ENCODE data around the gene SHISA4. TPM values are rescaled to one million over a fixed set of nuclear protein-coding genes. Genes with fewer than 3 reads are reported as not detected.

The SHISA4 gene
- total and polyA plus RNA-seq, 7 donors: 3.5 to 23.7 (median 12.7) TPM

DNA sequence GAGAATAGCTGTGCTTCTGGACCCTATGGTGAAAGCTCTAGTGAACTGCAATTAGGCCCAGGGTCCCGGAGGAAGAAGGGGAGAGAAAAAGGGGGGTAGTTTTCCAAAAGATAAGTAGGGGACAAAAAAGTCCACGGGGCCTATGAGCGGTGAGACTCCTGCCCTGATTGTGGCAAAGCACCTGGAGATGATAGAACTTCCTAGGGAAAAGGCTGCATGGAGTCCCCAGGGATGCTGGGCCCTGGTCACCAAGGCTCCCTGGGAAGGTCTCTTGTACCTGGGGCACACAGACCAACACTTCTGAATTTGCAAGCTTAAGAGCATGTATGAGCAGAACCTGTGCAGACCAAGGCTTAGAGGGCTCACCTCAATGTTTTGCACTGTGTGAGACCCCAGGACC, 5.4 kb upstream of the SHISA4 start:
- H3K4me3 ChIP-seq: no peak overlapping the region
- no peak for TF ChIP-seq POLR2A (IDR thresholded peaks at IDR 0.05)
- TF ChIP-seq POLR2AphosphoS5 (IDR thresholded peaks at IDR 0.05): peak in 1 of 4 donors; percentile 1
- H3K27ac ChIP-seq: peak overlapping the region in 1 of 4 donors; percentile 41
- no peaks in the 10 kb centered on the region for H3K9me3 ChIP-seq
- intact Hi-C loops (cut with DNase I): no loop called here
- DNase-seq: no peak
- H3K27me3 ChIP-seq: no peaks in the 10 kb centered on the region
- peaks cover 0 to 47% (median 38%) of the 10 kb centered on the region in 4 donors for H3K4me1 ChIP-seq
- 67 to 82% methylated on average over 3 of the region's 3 CpGs for WGBS, 2 donors
- H3K36me3 ChIP-seq: no peaks in the 10 kb centered on the region

GRCh38 chr1:201883786-201884185, 4.9 kb upstream of the SHISA4 start:
- no peak for DNase-seq
- Histone ChIP-seq H3K4me3 (no peak overlapping the region), H3K27ac (peak overlapping the region in 1 of 4 donors; percentile 41), H3K36me3 (no peaks in the 10 kb centered on the region), H3K4me1 (peaks cover 0 to 48% (median 36%) of the 10 kb centered on the region in 4 donors), H3K27me3 (no peaks in the 10 kb centered on the region), H3K9me3 (no peaks in the 10 kb centered on the region)
- WGBS, 2 donors: 24 to 35% methylated on average over 7 of the region's 7 CpGs
- TF ChIP-seq EP300 (IDR thresholded peaks at IDR 0.05): no peak
- TF ChIP-seq POLR2AphosphoS5 (IDR thresholded peaks at IDR 0.05): peak in 1 of 4 donors; percentile 11
- no peak for TF ChIP-seq POLR2A (IDR thresholded peaks at IDR 0.05)
- intact Hi-C loops (cut with DNase I): no loop called here

DNA sequence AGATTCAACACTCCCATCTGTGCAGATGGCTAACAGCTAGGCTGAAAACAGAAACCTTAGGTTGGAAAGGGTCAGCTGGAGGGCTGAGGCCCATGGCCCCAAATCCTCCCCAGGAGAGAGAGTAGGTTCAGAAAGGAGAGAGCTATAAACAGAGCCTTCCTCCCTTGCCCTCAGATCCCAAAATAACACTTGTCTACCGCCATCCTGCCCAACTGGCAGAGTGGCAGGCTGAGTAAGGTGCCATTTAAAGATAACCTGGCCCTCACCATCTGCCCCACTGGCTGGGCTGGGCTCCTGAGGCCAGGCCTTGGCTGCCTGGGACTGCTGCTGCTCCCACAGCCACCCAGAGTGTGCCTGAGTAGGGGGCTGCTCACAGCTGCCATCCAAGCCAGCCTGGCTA, 4.3 kb upstream of the SHISA4 start:
- WGBS, 2 donors: 36 to 40% methylated on average over 1 of the region's 1 CpG
- DNase-seq: no peak
- H3K27me3 ChIP-seq: no peaks in the 10 kb centered on the region
- intact Hi-C loops (cut with DNase I): no loop called here
- TF ChIP-seq EP300 (IDR thresholded peaks at IDR 0.05): no peak
- no peak for TF ChIP-seq POLR2A (IDR thresholded peaks at IDR 0.05)
- TF ChIP-seq POLR2AphosphoS5 (IDR thresholded peaks at IDR 0.05): no peak
- TF ChIP-seq CTCF (IDR thresholded peaks at IDR 0.05): no peak
- H3K9me3 ChIP-seq: no peaks in the 10 kb centered on the region
- H3K36me3 ChIP-seq: no peaks in the 10 kb centered on the region
- peaks cover 0 to 54% (median 42%) of the 10 kb centered on the region in 4 donors for H3K4me1 ChIP-seq
- peak overlapping the region in 2 of 4 donors; percentile 33 to 41 for H3K27ac ChIP-seq
- H3K4me3 ChIP-seq: no peak overlapping the region

DNA sequence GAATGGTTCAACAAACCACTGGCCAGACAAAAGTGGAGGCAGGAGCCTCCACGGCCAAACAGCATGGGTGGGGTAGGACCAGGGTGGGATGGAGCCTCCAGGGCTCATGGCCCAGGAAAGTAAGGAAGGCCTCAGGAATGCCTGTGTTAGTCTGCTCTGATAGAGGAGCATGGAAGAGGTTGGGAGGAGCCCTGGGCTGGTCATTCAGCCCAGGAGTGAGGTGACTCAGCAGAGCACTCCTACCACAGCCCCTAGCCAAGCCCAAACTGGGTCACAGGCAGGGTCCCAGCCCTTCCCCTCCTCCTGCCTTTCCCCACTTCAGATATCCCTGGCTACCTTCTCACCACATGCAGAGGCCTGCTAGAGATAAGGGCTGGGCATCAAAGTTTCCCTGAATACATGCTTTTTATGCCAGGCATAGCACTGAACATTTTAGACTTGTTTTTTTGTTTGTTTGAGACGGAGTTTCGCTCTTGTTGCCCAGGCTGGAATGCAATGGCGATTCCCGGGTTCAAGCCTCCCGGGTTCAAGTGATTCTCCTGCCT, 3.1 kb upstream of the SHISA4 start:
- intact Hi-C loops (cut with DNase I): no loop called here
- TF ChIP-seq EP300 (IDR thresholded peaks at IDR 0.05) (no peak), CTCF (IDR thresholded peaks at IDR 0.05) (no peak), POLR2A (IDR thresholded peaks at IDR 0.05) (no peak), POLR2AphosphoS5 (IDR thresholded peaks at IDR 0.05) (no peak)
- DNase-seq: no peak
- Histone ChIP-seq H3K27ac (peak overlapping the region in 1 of 4 donors; percentile 4), H3K4me1 (peaks cover 0 to 66% (median 53%) of the 10 kb centered on the region in 4 donors), H3K9me3 (no peaks in the 10 kb centered on the region), H3K27me3 (no peaks in the 10 kb centered on the region), H3K36me3 (no peaks in the 10 kb centered on the region), H3K4me3 (no peak overlapping the region)
- 82 to 90% methylated on average over 6 of the region's 6 CpGs for WGBS, 2 donors

DNA sequence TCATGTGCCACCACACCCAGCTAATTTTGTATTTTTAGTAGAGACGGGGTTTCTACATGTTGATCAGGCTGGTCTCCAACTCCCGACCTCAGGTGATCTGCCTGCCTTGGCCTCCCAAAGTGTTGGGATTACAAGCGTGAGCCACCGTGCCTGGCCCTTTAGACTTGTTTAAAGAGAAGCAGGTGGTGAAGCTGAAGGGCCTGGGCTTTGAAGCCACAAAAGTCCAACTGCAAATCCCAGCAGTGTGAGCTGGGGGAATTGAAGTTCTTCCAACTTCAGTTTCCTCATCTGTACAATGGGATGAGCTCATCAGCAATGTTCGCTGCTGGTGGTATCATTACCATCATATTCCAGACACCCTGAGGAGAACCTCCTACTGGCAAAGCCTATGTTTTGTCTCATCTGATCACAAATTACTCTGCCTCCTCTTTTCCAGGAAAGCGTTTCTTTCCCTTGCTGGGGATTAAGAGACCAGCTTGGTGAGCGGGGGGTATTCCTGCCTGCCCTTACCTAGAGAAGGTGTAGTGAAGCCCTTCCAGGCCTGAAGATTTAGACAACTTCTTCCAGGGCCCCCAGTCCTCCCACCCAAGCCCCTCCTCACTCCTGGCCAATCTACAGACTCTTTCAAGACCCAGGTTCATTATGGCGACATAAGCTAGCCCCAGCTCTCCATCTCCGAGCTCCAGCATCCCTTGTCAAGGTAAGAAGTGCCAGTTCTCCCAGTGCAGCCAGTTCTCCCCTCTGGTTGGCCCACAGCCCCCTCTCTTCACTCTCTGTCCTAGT, 2.4 kb upstream of the SHISA4 start:
- H3K27ac ChIP-seq: peak overlapping the region in 1 of 4 donors; percentile 4
- H3K36me3 ChIP-seq: no peaks in the 10 kb centered on the region
- H3K27me3 ChIP-seq: no peaks in the 10 kb centered on the region
- 83 to 90% methylated on average over 9 of the region's 9 CpGs for WGBS, 2 donors
- no peak for TF ChIP-seq POLR2A (IDR thresholded peaks at IDR 0.05)
- TF ChIP-seq CTCF (IDR thresholded peaks at IDR 0.05): no peak
- TF ChIP-seq EP300 (IDR thresholded peaks at IDR 0.05): no peak
- TF ChIP-seq POLR2AphosphoS5 (IDR thresholded peaks at IDR 0.05): peak in 1 of 4 donors; percentile 17
- intact Hi-C loops (cut with DNase I): no loop called here
- H3K4me1 ChIP-seq: peaks cover 0 to 68% (median 55%) of the 10 kb centered on the region in 4 donors
- DNase-seq: no peak
- no peak overlapping the region for H3K4me3 ChIP-seq
- H3K9me3 ChIP-seq: no peaks in the 10 kb centered on the region
